AG04449 (cell line): ENCODE data around the gene FLVCR1.
"Not testable (repeated sequence)": the region's sequence is repeated elsewhere in the genome, so short reads cannot be mapped to it uniquely, and the experiment has no call there.

ENCODE experiments used
- CTCF ChIA-PET: fragments of 350-600 bp; formaldehyde crosslinking; extraction: SDS; loops from one replicate; lab custom pipeline; 2021; ENCODE audit warnings: antibody characterized with exemption; lab: Yijun Ruan, JAX
- POLR2A ChIA-PET: fragments of 400-600, 350-600 bp; formaldehyde crosslinking; extraction: SDS; loops from one replicate; lab custom pipeline; 2020; ENCODE audit warnings: antibody characterized with exemption, inconsistent platforms; lab: Yijun Ruan, JAX
- DNase-seq: peaks from one replicate; pipeline ENCODE4 v3.0.0-alpha.2; 2010; ENCODE audit warnings: low read depth, low spot score
- H3K4me3 ChIP-seq: 2 replicates; pipeline ENCODE4 v1.5.1; 2011; ENCODE audit warnings: low read depth, mild to moderate bottlenecking, control low read depth, low read length
- CTCF ChIP-seq: IDR thresholded peaks from one replicate; pipeline ENCODE4 v1.5.1; 2011; ENCODE audit warnings: mild to moderate bottlenecking, moderate library complexity, low read length, control low read depth, inconsistent platforms; ENCODE audit not compliant: insufficient read depth; ENCODE audit errors: missing control alignments

FLVCR1 gene

GRCh38 chr1:212899845-212900244, 41.8 kb downstream of the FLVCR1 start:
- ChIA-PET CTCF (no interaction called here), POLR2A (no interaction called here)
- H3K4me3 ChIP-seq, result no peak overlapping the region
- no peak for DNase-seq
- TF ChIP-seq CTCF, result no peak

GRCh38 chr1:212901290-212901689, 43.2 kb downstream of the FLVCR1 start:
- H3K4me3 ChIP-seq, result no peak overlapping the region
- ChIA-PET POLR2A (no interaction called here), CTCF (no interaction called here)
- TF ChIP-seq CTCF, result no peak
- DNase-seq, result no peak

GRCh38 chr1:212902054-212902453, 44.0 kb downstream of the FLVCR1 start:
- CTCF ChIA-PET, result no interaction called here
- POLR2A ChIA-PET, result no interaction called here
- no peak for DNase-seq
- no peak for TF ChIP-seq CTCF
- H3K4me3 ChIP-seq, result no peak overlapping the region

GRCh38 chr1:212903664-212904063, 45.6 kb downstream of the FLVCR1 start:
- CTCF ChIA-PET, result no interaction called here
- DNase-seq, result no peak
- H3K4me3 ChIP-seq, result no peak overlapping the region
- POLR2A ChIA-PET, result no interaction called here
- TF ChIP-seq CTCF, result no peak

- DNase-seq, H3K4me3 ChIP-seq, POLR2A ChIA-PET: not testable (repeated sequence)
- CTCF ChIA-PET, result interaction anchor here (0.6 kb wide), 1 partner anchor 17 kb away, joined by 3 read pairs; no protein-coding TSS in a partner anchor
These were observed 50.0 kb downstream of the FLVCR1 start for GRCh38 chr1:212908071-212908470.

- H3K4me3 ChIP-seq, result no peak overlapping the region
These were observed 50.9 kb downstream of the FLVCR1 start for GRCh38 chr1:212908971-212909370.

More at GRCh38 chr1:212908971-212909370, 50.9 kb downstream of the FLVCR1 start:
- no peak for DNase-seq
- no peak for TF ChIP-seq CTCF
- ChIA-PET CTCF (interaction anchor here (1.1 kb wide), 1 partner anchor 12 kb away, joined by 3 read pairs; no protein-coding TSS in a partner anchor), POLR2A (no interaction called here)
